LNCaP clone FGC (cell line): ENCODE measurements around the gene ZBTB1.

Experiments
- DNase-seq: peaks from one replicate; pipeline ENCODE4 v3.0.0-alpha.2; 2011; ENCODE audit warnings: low read depth
- H3K4me3 ChIP-seq: 2 replicates; pipeline ENCODE4 v1.5.1; 2011; ENCODE audit warnings: mild to moderate bottlenecking, low read depth, low read length, control low read depth
- CTCF ChIP-seq: IDR thresholded peaks from 2 replicates; pipeline ENCODE4 v1.5.1; 2012; ENCODE audit warnings: mild to moderate bottlenecking; ENCODE audit not compliant: control insufficient read depth, insufficient read depth; ENCODE audit errors: extremely low read depth

The ZBTB1 gene

DNA sequence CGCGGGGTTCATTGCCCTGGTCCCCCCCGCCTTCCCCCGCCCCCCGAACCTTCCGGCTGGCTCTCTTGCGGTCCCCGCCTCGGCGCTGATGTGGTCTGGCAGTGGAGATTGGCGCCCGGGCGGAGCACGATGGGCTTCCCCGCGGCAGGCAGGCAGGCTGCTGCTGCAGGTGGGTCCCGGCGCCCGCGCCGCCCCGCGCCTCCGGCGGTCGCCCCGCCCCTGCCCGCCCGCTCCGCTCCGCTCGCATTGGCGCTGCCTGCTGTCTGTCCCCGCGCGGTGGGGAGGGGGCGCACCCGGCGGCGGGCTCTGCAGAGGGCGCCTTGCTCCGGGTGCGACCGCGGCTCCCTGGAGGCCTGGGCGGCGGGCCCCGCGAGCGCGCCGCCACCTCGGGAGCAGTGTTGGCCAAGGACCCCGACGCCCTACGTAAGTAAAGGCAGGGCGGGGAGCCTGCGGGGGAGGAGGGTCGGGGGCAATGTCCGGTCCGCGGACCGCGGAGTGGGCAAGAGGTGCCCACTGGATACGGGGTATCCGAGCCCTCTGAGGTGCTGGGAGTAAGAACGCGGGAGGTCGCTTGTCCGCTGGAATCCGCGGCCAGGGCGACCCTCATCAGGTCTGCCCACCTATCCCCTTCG is 39.3 kb upstream of the ZBTB1 start, which contains the start of gene AKAP5:
Gene AKAP5 (plus strand): TSS at position 309 of the 632 bp plus-strand sequence. CDS start 2,896 bp downstream, outside the sequence.
- TF ChIP-seq CTCF = peak; percentile 23; the same call in 1 of the 2 replicates
- H3K4me3 ChIP-seq = peak within 1 kb of the TSS; percentile 61
- DNase-seq = no peak

- peak overlapping the region; percentile 61 for H3K4me3 ChIP-seq
- TF ChIP-seq CTCF = no peak
- no peak for DNase-seq
Observed at GRCh38 chr14:64465831-64466554, 38.6 kb upstream of the ZBTB1 start.

DNA sequence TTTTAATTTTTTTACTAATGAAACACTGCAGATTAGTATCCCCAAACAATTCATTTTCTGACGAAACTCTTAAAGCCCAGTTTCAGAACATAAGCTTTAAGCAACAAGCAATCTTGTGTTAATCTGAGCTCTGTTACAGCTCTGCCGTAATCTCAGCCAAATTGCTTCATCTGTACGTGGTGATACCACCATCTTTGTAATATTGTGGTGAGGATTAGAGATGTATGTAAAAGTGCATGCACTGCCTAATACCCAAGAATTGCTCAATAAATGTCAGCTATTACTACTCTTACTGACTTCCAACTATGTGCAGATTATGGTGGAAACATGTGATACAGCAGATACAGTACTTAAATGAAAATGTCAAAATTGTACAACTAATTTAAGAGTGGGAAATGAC is 37.5 kb upstream of the ZBTB1 start:
- DNase-seq = no peak
- no peak for TF ChIP-seq CTCF
- no peak overlapping the region for H3K4me3 ChIP-seq

DNA sequence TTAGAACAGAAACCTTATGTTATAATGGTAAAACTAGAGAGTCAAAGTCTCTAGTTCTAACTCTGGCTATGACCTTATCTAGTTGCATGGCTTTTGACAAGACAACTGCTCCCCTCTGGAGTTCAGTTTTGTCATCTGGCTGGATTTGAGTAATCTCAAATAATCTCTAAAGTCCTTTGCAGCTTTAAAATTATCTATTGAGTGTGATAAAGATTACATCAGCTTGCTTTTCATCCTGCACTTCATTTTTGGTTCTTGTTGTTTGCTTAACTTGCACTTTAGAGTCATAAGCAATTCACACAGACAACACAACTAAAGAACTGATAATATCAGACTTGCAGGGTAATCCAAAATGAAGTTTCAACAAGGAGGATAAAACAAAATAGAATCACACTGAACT is 37.0 kb upstream of the ZBTB1 start:
- no peak overlapping the region for H3K4me3 ChIP-seq
- peak; percentile 58 for DNase-seq
- TF ChIP-seq CTCF = no peak

DNA sequence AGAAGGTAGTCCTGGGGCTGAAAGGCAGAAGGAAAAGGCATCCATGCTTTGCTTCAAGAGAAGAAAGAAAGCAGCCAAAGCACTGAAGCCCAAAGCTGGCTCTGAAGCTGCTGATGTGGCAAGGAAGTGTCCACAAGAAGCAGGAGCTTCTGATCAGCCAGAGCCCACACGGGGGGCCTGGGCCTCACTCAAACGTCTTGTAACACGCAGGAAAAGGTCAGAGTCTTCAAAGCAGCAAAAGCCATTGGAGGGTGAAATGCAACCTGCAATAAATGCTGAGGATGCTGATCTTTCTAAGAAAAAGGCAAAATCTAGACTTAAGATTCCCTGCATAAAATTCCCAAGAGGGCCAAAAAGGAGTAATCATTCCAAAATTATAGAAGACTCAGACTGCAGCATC is 36.1 kb upstream of the ZBTB1 start:
- DNase-seq = no peak
- TF ChIP-seq CTCF = no peak
- no peak overlapping the region for H3K4me3 ChIP-seq

- DNase-seq = no peak
- no peak for TF ChIP-seq CTCF
- H3K4me3 ChIP-seq = no peak overlapping the region
Observed at GRCh38 chr14:64474041-64474440, 30.5 kb upstream of the ZBTB1 start.
